GM08714 (cell line): ENCODE results near the gene UNC5A.
"Not testable (repeated sequence)": the region's sequence is repeated elsewhere in the genome, so short reads cannot be mapped to it uniquely, and the experiment has no call there.

Experiments
- H3K4me3 ChIP-seq: fragments of 200-500 bp; sonication (Bioruptor generic); 2 replicates; pipeline ENCODE4 v1.5.1; 2014; ENCODE audit warnings: mild to moderate bottlenecking, low read length, inconsistent platforms
- ZNF274 ChIP-seq: IDR thresholded peaks from 2 replicates; pipeline ENCODE4 v1.6.1; 2012; ENCODE audit warnings: mild to moderate bottlenecking, low read depth, low read length

The UNC5A gene

DNA sequence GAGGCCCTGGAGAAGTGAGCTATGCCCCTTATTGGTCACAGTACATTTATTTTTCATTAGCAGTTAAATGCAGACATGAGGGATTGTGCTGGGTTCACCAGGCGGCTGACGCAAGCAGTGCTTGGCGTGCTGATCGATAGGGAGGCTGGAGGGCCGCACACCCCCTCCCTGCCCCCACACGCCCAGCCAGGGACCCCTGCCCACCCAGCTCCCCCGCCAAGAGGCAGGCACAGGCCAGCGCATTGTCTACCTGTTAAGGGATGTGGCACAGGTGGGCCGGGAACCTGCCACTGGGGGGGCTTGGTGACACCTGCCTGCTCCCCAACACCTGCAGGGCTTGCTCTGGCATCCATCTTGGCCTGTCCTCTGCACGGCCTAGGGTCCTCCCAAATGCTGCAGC, 49.6 kb downstream of the UNC5A start:
- TF ChIP-seq ZNF274 = no peak
- H3K4me3 ChIP-seq = no peak overlapping the region

DNA sequence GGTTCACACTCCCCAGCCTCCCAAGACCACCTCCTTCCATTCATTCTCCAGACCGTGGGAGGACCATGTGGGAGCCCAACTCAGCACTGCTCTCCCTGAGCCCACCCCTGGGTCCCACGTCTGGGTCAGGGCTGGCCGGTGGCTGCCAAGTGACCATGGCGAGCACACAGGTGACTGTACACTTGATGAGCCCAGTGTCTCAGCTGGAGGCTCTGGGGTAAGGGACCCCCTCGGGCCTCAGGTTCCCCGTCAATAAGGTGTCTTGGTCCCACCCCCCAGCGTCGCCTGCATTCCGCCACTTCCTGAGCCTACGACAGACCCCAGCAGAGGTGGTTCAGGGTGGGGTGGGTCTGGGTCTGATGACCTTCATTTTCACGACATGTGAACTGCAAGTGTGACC, 50.0 kb downstream of the UNC5A start:
- TF ChIP-seq ZNF274 = no peak
- H3K4me3 ChIP-seq = no peak overlapping the region

DNA sequence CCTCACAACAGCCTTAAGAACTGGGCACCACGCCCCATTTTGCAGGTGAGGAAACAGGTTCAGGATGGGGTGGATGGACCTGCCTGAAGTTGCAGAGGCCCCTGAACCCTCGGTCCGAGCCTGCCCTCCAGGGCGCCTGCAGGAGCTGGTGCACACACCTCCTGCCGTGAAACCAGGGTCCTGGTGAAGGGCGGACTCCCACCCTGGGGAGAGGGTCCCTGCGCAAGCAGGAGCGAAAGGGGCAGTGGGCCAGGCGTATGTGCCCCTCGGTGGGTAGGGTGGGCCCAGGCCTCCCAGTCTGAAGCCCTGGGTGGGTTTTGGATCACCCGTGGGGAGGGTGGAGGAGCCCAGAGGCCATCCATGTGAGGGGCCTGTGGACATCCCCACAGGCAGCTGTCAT, 50.9 kb downstream of the UNC5A start:
- no peak overlapping the region for H3K4me3 ChIP-seq
- TF ChIP-seq ZNF274 = no peak

DNA sequence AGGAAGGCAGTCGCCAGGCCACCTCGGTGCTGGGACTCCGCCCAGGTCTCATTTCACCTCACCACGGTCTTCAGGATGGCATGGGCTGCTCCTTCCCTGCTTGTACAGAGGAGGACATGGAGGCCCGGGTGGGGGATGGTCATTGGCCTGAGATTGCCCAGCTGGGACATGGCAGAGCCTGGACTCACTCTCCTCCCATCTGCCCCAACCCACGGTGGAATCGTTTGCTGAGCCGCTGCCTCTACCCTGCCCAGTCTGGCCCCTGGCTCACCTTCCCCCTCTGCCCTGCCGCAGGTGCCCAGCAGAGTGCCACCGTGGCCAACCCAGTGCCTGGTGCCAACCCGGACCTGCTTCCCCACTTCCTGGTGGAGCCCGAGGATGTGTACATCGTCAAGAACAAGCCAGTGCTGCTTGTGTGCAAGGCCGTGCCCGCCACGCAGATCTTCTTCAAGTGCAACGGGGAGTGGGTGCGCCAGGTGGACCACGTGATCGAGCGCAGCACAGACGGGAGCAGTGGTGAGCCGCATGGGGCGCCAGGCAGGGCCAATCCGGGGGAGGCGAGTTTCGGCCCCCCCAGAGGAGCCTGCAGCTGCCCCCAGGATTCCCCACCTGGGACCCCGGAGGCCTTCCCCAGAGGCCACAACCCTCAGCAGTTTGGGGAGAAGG, 52.1 kb downstream of the UNC5A start:
- no peak for TF ChIP-seq ZNF274
- no peak overlapping the region for H3K4me3 ChIP-seq

DNA sequence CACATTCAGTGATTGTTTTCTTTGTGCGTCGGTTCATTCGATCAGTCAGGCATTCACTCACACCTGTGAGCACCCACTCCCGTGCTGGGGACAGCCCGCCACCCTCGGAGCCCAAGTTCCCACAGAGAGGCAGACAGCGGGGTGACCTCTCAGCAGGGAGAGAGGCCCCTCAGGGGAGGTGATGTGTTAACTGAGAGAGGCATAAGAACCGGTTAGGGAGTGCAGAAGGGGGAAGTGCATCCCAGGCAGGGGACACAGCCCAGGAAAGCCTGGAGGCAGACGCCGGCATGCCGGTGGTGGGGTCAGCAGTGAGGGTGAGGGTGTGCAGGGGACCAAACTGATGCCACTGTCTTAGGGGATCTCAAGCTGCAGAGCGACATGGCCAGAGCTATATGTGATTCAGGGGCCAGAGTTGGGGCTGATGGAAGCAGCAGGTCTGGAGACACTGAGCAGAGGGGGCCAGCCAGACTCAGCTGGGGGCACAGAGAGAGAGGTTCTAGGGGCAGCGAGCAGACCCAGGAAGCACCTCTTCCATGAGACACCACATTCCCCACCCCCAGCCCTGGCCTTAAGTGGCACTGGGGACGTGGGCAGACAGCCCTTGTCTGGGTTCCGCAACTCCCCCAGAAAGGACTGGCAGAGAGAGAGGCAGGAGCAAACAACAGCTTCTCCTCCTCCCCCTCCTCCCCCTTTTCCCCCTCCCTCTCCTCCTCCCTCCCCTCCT, 52.8 kb downstream of the UNC5A start:
- H3K4me3 ChIP-seq = no peak overlapping the region
- TF ChIP-seq ZNF274 = no peak

DNA sequence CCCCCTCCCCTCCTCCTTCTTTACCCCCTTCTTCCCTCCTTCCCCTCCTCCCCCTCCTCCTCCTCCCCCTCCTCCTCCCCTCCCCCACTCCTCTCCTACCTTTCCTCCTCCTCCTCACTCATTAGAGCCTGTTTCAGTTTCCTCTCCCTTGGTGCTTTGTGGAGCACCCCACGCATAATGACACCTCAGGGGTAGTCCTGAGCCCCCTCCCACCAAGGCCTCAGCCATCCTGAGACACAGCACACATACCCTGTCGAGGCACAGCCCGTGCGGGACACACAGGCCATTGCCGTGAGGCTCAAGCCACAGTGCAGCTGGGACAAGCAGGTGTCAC, 53.4 kb downstream of the UNC5A start:
- TF ChIP-seq ZNF274 = no peak
- no peak overlapping the region for H3K4me3 ChIP-seq

DNA sequence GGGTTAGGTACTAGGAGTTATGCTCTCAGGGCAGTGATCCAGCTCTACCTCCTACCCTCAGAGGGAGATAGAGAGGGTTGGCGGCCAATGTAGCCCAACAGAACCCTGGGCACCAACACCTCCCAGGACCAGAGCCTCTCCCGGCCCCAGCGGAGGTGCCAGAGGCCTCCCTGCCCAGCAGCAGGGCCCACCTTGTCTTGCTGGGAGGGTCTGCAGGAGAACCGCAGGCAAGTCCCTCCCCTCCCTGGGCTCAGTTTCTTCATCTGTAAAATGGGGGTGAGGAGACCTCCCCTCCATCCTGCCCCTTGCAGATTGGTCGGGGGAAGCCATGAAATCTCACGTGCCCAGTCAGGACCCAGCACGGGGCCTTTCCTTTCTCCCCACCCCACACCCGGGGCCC, 54.4 kb downstream of the UNC5A start:
- no peak for TF ChIP-seq ZNF274
- H3K4me3 ChIP-seq = no peak overlapping the region

DNA sequence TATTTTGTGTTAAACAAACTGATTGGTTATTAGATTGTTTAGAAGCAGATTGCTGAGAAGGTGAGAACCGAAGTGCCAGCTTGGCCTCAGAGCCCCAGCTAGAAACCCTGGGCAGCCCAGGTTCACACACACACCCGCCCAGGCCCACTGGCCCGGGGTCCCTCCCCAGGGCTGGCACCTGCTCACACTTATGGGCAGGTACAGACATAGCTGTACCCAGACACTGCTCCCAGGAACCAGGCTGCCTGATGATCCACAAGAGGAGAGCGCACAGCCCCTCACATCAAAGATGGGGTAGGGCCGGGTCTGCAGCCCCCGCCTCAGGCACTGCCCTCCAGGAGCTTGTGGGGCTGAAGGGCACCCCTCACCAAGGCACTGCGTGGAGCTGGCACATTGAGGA, 55.6 kb downstream of the UNC5A start:
- TF ChIP-seq ZNF274 = no peak

DNA sequence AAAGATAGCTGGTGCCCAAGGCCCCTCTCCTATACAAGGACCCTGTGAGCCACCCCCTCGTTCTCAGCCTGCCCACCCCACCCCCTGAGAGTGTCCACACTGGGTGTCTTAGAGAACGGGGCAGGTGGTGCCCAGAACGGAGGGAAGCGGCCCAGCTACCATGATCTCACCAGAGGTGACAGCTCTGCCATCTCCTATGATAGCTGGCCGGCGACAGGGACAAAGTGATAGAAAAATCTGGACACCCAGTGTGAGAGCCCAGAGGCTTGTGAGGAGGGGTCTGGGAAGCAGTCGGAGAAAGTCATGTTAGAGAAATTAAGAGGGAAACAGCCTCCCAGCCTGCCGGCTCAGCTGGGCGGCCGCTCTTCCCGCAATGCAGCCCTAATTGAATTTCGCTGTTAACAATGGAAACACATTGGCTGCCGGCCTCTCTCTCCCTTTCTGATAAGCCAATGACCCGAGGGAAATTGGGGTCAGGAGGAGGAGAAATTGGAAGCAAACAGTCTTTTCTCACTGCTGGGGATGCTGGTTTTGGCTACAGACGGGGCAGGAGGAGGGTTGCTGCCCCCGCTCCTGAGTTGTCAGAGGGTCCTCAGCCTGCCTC, 56.5 kb downstream of the UNC5A start:
- H3K4me3 ChIP-seq = no peak overlapping the region
- TF ChIP-seq ZNF274 = no peak

More for the DNA sequence above, 55.6 kb downstream of the UNC5A start:
- H3K4me3 ChIP-seq = no peak overlapping the region

DNA sequence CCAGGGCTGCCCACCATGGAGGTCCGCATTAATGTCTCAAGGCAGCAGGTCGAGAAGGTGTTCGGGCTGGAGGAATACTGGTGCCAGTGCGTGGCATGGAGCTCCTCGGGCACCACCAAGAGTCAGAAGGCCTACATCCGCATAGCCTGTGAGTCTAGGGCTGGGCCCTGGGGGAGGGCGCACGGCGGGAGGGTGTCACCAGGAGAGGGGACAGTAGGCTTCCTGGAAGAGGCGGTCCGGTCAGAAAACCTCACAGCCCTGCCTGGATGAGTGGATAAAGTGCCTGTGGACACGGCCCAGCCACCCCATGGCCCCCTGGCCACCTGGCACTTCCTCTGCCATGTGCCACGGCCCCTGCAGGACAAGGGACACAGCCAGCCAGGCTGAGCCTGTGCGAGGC, 57.8 kb downstream of the UNC5A start:
- TF ChIP-seq ZNF274 = no peak

DNA sequence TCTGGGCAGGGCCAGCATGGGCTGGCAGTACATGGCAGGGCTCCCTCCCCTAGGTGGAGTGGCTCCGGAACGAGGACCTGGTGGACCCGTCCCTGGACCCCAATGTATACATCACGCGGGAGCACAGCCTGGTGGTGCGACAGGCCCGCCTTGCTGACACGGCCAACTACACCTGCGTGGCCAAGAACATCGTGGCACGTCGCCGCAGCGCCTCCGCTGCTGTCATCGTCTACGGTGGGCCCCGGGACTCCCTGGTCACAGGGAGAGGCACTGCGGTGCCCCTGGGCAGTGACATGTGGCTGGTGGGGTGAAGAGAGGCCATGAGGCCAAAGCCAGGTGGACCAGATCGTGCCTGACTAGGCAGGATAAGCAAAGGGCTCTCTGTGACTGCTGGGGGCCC, 58.4 kb downstream of the UNC5A start:
- no peak for TF ChIP-seq ZNF274
- H3K4me3 ChIP-seq = no peak overlapping the region

More for the DNA sequence above, 57.8 kb downstream of the UNC5A start:
- no peak overlapping the region for H3K4me3 ChIP-seq

DNA sequence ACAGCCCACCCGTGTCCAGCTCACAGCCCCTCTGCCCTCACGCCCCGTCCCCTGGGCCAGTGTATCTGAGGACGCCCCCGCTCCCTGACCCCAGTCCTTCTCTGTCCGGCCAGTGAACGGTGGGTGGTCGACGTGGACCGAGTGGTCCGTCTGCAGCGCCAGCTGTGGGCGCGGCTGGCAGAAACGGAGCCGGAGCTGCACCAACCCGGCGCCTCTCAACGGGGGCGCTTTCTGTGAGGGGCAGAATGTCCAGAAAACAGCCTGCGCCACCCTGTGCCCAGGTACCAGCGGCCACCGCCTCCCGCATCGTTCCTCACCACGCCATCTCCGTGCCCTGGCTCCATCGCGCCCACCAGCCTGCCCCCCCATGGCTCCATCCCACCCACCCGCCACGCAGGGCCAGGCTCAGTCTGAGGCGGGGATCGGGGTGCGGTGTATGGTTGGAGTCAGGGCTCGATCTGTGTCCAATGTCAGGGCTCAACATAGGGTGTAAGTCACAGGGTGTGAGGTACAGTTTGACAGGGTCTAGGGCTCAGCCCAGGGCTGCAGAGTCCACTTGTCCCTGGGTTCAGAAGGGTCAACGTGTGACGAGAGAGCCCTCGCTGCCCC, 59.2 kb downstream of the UNC5A start:
- TF ChIP-seq ZNF274 = no peak

DNA sequence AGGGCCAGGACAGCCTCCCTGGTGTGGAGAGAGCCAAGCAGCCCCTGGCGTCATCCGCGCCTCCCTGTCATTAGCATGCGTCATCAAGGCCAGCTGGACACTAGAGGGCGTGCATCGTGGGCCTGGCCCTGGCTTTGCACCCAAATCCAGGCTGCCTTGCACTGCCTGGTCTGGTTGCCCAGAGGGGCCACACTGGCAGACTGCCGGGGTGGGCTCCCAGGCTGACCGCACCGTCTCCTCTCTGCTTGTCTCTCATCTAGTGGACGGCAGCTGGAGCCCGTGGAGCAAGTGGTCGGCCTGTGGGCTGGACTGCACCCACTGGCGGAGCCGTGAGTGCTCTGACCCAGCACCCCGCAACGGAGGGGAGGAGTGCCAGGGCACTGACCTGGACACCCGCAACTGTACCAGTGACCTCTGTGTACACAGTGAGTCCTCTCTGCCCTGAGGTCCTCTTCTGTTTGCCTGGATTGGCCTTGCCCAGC, 59.8 kb downstream of the UNC5A start:
- no peak overlapping the region for H3K4me3 ChIP-seq
- TF ChIP-seq ZNF274 = no peak

More for the DNA sequence above, 59.2 kb downstream of the UNC5A start:
- H3K4me3 ChIP-seq = no peak overlapping the region

DNA sequence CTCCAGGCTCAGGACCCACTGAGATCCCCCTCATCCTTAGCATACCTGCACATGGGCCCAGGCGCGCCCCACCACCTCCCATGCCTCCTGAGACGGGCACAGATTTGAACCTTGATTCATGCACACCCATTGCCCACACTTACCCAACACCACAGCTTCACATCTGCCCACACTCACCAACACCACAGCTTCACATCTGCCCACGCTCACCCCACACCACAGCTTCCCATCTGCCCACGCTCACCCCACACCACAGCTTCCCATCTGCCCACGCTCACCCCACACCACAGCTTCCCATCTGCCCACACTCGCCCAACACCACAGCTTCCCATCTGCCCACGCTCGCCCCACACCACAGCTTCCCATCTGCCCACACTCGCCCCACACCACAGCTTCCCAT, 60.3 kb downstream of the UNC5A start:
- H3K4me3 ChIP-seq = not testable (repeated sequence)

DNA sequence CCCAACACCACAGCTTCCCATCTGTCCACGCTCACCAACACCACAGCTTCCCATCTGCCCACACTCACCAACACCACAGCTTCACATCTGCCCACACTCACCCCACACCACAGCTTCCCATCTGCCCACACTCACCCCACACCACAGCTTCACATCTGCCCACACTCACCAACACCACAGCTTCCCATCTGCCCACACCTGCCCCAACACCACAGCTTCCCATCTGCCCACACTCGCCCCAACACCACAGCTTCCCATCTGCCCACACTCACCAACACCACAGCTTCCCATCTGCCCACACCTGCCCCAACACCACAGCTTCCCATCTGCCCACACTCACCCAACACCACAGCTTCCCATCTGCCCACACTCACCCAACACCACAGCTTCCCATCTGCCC, 62.2 kb downstream of the UNC5A start:
- not testable (repeated sequence) for H3K4me3 ChIP-seq

DNA sequence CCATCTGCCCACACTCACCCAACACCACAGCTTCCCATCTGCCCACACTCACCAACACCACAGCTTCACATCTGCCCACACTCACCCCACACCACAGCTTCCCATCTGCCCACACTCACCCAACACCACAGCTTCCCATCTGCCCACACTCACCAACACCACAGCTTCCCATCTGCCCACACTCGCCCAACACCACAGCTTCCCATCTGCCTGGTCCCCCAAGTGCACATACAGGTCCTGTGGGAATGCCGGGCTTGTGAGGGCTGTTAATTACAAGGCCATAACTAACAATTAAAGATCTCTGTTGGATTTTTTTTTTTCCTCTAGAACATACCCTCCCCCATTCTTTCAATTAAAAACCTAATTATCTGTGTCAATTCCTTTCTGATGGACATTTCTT, 62.7 kb downstream of the UNC5A start:
- not testable (repeated sequence) for H3K4me3 ChIP-seq
